ENCODE measurements around the gene WDR7.

DNA sequence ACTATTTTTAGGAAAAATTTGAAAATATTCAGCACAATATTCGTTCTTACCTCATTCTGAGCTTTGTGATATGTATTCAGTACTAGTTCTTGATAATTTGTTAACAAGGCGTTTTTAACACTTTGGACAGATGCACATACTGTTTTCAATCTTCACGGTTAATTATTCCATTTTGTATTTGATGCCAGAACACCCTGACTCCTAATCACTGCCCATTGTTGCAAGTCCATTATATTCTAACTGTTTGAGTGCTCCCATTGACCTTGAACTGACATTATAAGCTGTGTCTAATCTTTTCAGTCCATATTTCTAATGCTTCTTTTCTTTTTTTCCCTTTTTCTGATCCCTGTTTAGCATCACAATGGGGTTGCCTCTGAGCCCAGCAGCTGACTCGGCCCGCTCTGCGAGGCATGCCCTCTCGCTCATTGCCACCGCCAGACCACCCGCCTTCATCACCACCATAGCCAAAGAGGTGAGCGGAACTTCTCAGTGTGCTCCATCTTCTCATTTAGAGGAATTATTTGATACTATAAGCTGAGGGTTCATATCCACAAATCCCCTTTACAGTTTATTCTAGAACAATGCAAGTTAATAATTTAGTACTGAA lies 284.4 kb downstream of the WDR7 start:
- no peak for TF ChIP-seq EZH2 (IDR thresholded peaks at IDR 0.05; ENCODE audit: borderline replicate concordance, low read length)
- TF ChIP-seq, protein P1, sequence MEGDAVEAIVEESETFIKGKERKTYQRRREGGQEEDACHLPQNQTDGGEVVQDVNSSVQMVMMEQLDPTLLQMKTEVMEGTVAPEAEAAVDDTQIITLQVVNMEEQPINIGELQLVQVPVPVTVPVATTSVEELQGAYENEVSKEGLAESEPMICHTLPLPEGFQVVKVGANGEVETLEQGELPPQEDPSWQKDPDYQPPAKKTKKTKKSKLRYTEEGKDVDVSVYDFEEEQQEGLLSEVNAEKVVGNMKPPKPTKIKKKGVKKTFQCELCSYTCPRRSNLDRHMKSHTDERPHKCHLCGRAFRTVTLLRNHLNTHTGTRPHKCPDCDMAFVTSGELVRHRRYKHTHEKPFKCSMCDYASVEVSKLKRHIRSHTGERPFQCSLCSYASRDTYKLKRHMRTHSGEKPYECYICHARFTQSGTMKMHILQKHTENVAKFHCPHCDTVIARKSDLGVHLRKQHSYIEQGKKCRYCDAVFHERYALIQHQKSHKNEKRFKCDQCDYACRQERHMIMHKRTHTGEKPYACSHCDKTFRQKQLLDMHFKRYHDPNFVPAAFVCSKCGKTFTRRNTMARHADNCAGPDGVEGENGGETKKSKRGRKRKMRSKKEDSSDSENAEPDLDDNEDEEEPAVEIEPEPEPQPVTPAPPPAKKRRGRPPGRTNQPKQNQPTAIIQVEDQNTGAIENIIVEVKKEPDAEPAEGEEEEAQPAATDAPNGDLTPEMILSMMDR (IDR thresholded peaks at IDR 0.05; ENCODE audit: low read length), result no peak

Measured in OCI-LY1 (cell line).